HepG2 (cell line): Measurements from ENCODE around the gene BLOC1S4. TPM values are rescaled to one million over a fixed set of nuclear protein-coding genes. Genes with fewer than 3 reads are reported as not detected.

Experiments
- ESRRA ChIP-seq: sonication (generic); formaldehyde crosslinking; IDR thresholded peaks from 2 replicates; pipeline ENCODE4 v1.5.1; 2020; ENCODE audit warnings: mild to moderate bottlenecking, low read depth, missing genetic modification reagents
- ISL2 ChIP-seq: sonication (generic); formaldehyde crosslinking; IDR thresholded peaks from 2 replicates; pipeline ENCODE4 v1.5.0; 2020; ENCODE audit warnings: missing genetic modification reagents
- KDM3A ChIP-seq: IDR thresholded peaks from 2 replicates; pipeline ENCODE4 v1.6.1; 2018; ENCODE audit warnings: low read depth, missing compliant biosample characterization
- NFAT5 ChIP-seq: sonication (generic); formaldehyde crosslinking; IDR thresholded peaks from 2 replicates; pipeline ENCODE4 v1.4.0; 2020; ENCODE audit warnings: missing genetic modification reagents
- PBX3 ChIP-seq: sonication (generic); formaldehyde crosslinking; IDR thresholded peaks from 2 replicates; pipeline ENCODE4 v1.8.1; 2023; ENCODE audit warnings: missing genetic modification reagents, inconsistent platforms, borderline replicate concordance
- PHB2 ChIP-seq: fragments of 450-650 bp; IDR thresholded peaks from 2 replicates; pipeline ENCODE4 v1.6.1; 2018; ENCODE audit not compliant: partially characterized antibody
- PRDM4 ChIP-seq: sonication (generic); formaldehyde crosslinking; IDR thresholded peaks from 2 replicates; pipeline ENCODE4 v1.9.0; 2021; ENCODE audit warnings: missing genetic modification reagents, borderline replicate concordance
- SKI ChIP-seq: fragments of 450-650 bp; IDR thresholded peaks from one replicate; pipeline ENCODE4 v1.6.1; 2018; ENCODE audit warnings: mild to moderate bottlenecking; ENCODE audit not compliant: partially characterized antibody
- TIGD3 ChIP-seq: sonication (generic); formaldehyde crosslinking; IDR thresholded peaks from 2 replicates; pipeline ENCODE4 v1.5.1; 2020; ENCODE audit warnings: mild to moderate bottlenecking, missing genetic modification reagents, borderline replicate concordance
- TSC22D2 ChIP-seq: sonication (generic); formaldehyde crosslinking; IDR thresholded peaks from 2 replicates; pipeline ENCODE4 v1.5.1; 2020; ENCODE audit warnings: missing genetic modification reagents, mild to moderate bottlenecking, borderline replicate concordance
- ZBTB38 ChIP-seq: sonication (generic); formaldehyde crosslinking; IDR thresholded peaks from 2 replicates; pipeline ENCODE4 v1.5.1; 2020; ENCODE audit warnings: mild to moderate bottlenecking, missing genetic modification reagents
- ZBTB7B ChIP-seq: sonication (generic); formaldehyde crosslinking; IDR thresholded peaks from 2 replicates; pipeline ENCODE4 v1.4.0; 2020; ENCODE audit warnings: missing genetic modification reagents
- ZFP91 ChIP-seq: sonication (generic); formaldehyde crosslinking; IDR thresholded peaks from 2 replicates; pipeline ENCODE4 v1.9.0; 2022; ENCODE audit warnings: missing genetic modification reagents, mild to moderate bottlenecking, borderline replicate concordance
- ZNF230 ChIP-seq: sonication (generic); formaldehyde crosslinking; IDR thresholded peaks from 2 replicates; pipeline ENCODE4 v1.4.0; 2020; ENCODE audit warnings: mild to moderate bottlenecking, missing genetic modification reagents
- ZNF839 ChIP-seq: sonication (generic); formaldehyde crosslinking; IDR thresholded peaks from 2 replicates; pipeline ENCODE4 v1.4.0; 2020; ENCODE audit warnings: missing genetic modification reagents, mild to moderate bottlenecking, borderline replicate concordance
- polyA plus RNA-seq, 8 experiments: library from polyadenylated mRNA; depleted of rRNA in 3 of 8; stranded (reverse) in 7 of 8; unstranded in 1 of 8; fragments of >200 nt; fragmentation: Illumina TruSeq in 4 of 8; extraction: Trizol in 4 of 8; gene quantifications; 2 replicates each; pipeline versions ENCODE4 v1.2.1 to v1.2.3, GENCODE V29; 2011 to 2016; ENCODE audit warnings: low read depth in 4 of 8, missing spikeins in 1 of 8, mixed read lengths in 1 of 8; ENCODE audit not compliant: insufficient read depth in 1 of 8
- total RNA-seq, 5 experiments: library from RNA; depleted of rRNA; stranded (reverse); fragments of >200 nt; fragmentation: Illumina TruSeq; extraction: Trizol; gene quantifications; 2 replicates each; pipeline ENCODE4 v1.2.3, GENCODE V29; 2016; ENCODE audit warnings: low read depth in 1 of 5

The BLOC1S4 gene
- total and polyA plus RNA-seq, 2 of the 13 experiments (the other 11 are each of a cell fraction or from before 2014, with no cell fraction given): 15.5 to 20.9 TPM

- TF ChIP-seq SKI (peak; percentile 98), TIGD3 (CRISPR knock-in tag) (peak; percentile 54; the same call in 1 of the 2 replicates), ZFP91 (peak; percentile 79), PBX3 (CRISPR knock-in tag) (no peak), PRDM4 (CRISPR knock-in tag) (peak; percentile 51; the same call in 1 of the 2 replicates), ESRRA (CRISPR knock-in tag) (peak; percentile 99), KDM3A (CRISPR knock-in tag) (peak; percentile 76), TSC22D2 (no peak), ZNF839 (CRISPR knock-in tag) (no peak), ISL2 (peak; percentile 79), ZNF230 (CRISPR knock-in tag) (peak; percentile 35; the same call in 1 of the 2 replicates), ZBTB38 (CRISPR knock-in tag) (peak; percentile 93), PHB2 (no peak), ZBTB7B (CRISPR knock-in tag) (peak; percentile 93), NFAT5 (no peak)
Measured at GRCh38 chr4:6755088-6755753, 39.2 kb downstream of the BLOC1S4 start (continued).
